HEK293T (cell line): ENCODE results near the gene MICAL2.

Experiments
- CTCF ChIA-PET: fragments of 350-600 bp; formaldehyde crosslinking; extraction: SDS; loops from one replicate; lab custom pipeline; 2021; ENCODE audit warnings: antibody characterized with exemption, inconsistent platforms; lab: Yijun Ruan, JAX
- POLR2A ChIA-PET: fragments of 350-600 bp; formaldehyde crosslinking; extraction: SDS; loops from one replicate; lab custom pipeline; 2020; ENCODE audit warnings: antibody characterized with exemption, inconsistent platforms; lab: Yijun Ruan, JAX
- DNase-seq: peaks from one replicate; pipeline ENCODE4 v3.0.0; 2012; ENCODE audit warnings: mixed read lengths; ENCODE audit errors: extremely low spot score
- ARNT ChIP-seq: fragments of 450-650 bp; IDR thresholded peaks from 2 replicates; pipeline ENCODE4 v1.6.1; 2017; ENCODE audit warnings: mild to moderate bottlenecking
- BHLHE40 ChIP-seq: fragments of 450-650 bp; IDR thresholded peaks from 2 replicates; pipeline ENCODE4 v1.6.1; 2016; ENCODE audit warnings: mild to moderate bottlenecking, moderate library complexity, borderline replicate concordance
- CTBP1 ChIP-seq: fragments of 450-650 bp; IDR thresholded peaks from 2 replicates; pipeline ENCODE4 v1.6.1; 2016; ENCODE audit warnings: borderline replicate concordance
- ELF4 ChIP-seq: fragments of 450-650 bp; IDR thresholded peaks from 2 replicates; pipeline ENCODE4 v1.6.1; 2017; ENCODE audit warnings: antibody characterized with exemption
- FOXA1 ChIP-seq: fragments of 450-650 bp; IDR thresholded peaks from 2 replicates; pipeline ENCODE4 v1.6.1; 2016; ENCODE audit warnings: mild to moderate bottlenecking
- FOXK2 ChIP-seq: fragments of 450-650 bp; IDR thresholded peaks from 2 replicates; pipeline ENCODE4 v1.6.1; 2016; ENCODE audit warnings: mild to moderate bottlenecking
- FOXM1 ChIP-seq: fragments of 450-650 bp; IDR thresholded peaks from 2 replicates; pipeline ENCODE4 v1.6.1; 2017; ENCODE audit warnings: mild to moderate bottlenecking, borderline replicate concordance
- HDGF ChIP-seq: fragments of 450-650 bp; IDR thresholded peaks from 2 replicates; pipeline ENCODE4 v1.6.1; 2017; ENCODE audit warnings: antibody characterized with exemption, borderline replicate concordance
- L3MBTL2 ChIP-seq: fragments of 450-650 bp; conservative IDR thresholded peaks from 2 replicates; pipeline ENCODE4 v1.6.1; 2016; ENCODE audit warnings: mild to moderate bottlenecking
- LEF1 ChIP-seq: fragments of 450-650 bp; IDR thresholded peaks from 2 replicates; pipeline ENCODE4 v1.6.1; 2017; ENCODE audit warnings: mild to moderate bottlenecking, borderline replicate concordance
- NFRKB ChIP-seq: fragments of 450-650 bp; IDR thresholded peaks from 2 replicates; pipeline ENCODE4 v1.6.1; 2016; ENCODE audit warnings: mild to moderate bottlenecking, moderate library complexity
- PKNOX1 ChIP-seq: fragments of 450-650 bp; IDR thresholded peaks from 2 replicates; pipeline ENCODE4 v1.6.1; 2016
- SP1 ChIP-seq: fragments of 450-650 bp; IDR thresholded peaks from 2 replicates; pipeline ENCODE4 v1.6.1; 2017
- SUZ12 ChIP-seq: fragments of 450-650 bp; IDR thresholded peaks from 2 replicates; pipeline ENCODE4 v1.6.1; 2016; ENCODE audit warnings: mild to moderate bottlenecking
- TARDBP ChIP-seq: fragments of 450-650 bp; IDR thresholded peaks from 2 replicates; pipeline ENCODE4 v1.6.1; 2016
- ZNF384 ChIP-seq: fragments of 450-650 bp; IDR thresholded peaks from 2 replicates; pipeline ENCODE4 v1.6.1; 2016

Gene MICAL2

GRCh38 chr11:12261551-12261950, 151.2 kb downstream of the MICAL2 start:
- no peak for TF ChIP-seq HDGF
- TF ChIP-seq FOXA1, result no peak
- TF ChIP-seq ZNF384, result no peak
- no peak for TF ChIP-seq FOXK2
- TF ChIP-seq NFRKB, result no peak
- TF ChIP-seq SP1, result no peak
- no peak for TF ChIP-seq L3MBTL2
- no peak for TF ChIP-seq CTBP1
- TF ChIP-seq BHLHE40, result no peak
- no peak for TF ChIP-seq ARNT
- TF ChIP-seq PKNOX1, result no peak
- no peak for TF ChIP-seq SUZ12
- TF ChIP-seq TARDBP, result no peak
- no peak for TF ChIP-seq FOXM1
- TF ChIP-seq LEF1, result no peak
- no peak for TF ChIP-seq ELF4
- CTCF ChIA-PET, result interaction anchor here (1.8 kb wide), 1 partner anchor 25 kb away, joined by 7 read pairs; no protein-coding TSS in a partner anchor
- DNase-seq, result no peak
- POLR2A ChIA-PET, result interaction anchor here (1.3 kb wide), 1 partner anchor 11 kb away, joined by 3 read pairs; no protein-coding TSS in a partner anchor

GRCh38 chr11:12263141-12263693, 152.8 kb downstream of the MICAL2 start:
- POLR2A ChIA-PET, result no interaction called here
- CTCF ChIA-PET, result interaction anchor here (1.8 kb wide), 1 partner anchor 27 kb away, joined by 7 read pairs; no protein-coding TSS in a partner anchor
- no peak for TF ChIP-seq CTBP1
- TF ChIP-seq ZNF384, result no peak
- TF ChIP-seq ARNT, result no peak
- TF ChIP-seq FOXM1, result no peak
- TF ChIP-seq SUZ12, result no peak
- no peak for TF ChIP-seq SP1
- TF ChIP-seq FOXA1, result no peak
- TF ChIP-seq L3MBTL2, result no peak
- no peak for TF ChIP-seq HDGF
- TF ChIP-seq FOXK2, result no peak
- no peak for TF ChIP-seq NFRKB
- TF ChIP-seq PKNOX1, result no peak
- no peak for DNase-seq

GRCh38 chr11:12264361-12264760, 154.0 kb downstream of the MICAL2 start:
- DNase-seq, result no peak
- TF ChIP-seq NFRKB (no peak), SP1 (no peak), FOXM1 (no peak), PKNOX1 (no peak), HDGF (no peak), LEF1 (no peak), ZNF384 (no peak), FOXA1 (no peak), L3MBTL2 (no peak), ARNT (no peak), ELF4 (no peak)
- POLR2A ChIA-PET, result no interaction called here
- CTCF ChIA-PET, result no interaction called here

GRCh38 chr11:12266132-12266531, 155.7 kb downstream of the MICAL2 start:
- ChIA-PET POLR2A (no interaction called here), CTCF (interaction anchor here (1.0 kb wide), 1 partner anchor 17 kb away, joined by 3 read pairs; no protein-coding TSS in a partner anchor)
- TF ChIP-seq SP1, result no peak
- no peak for TF ChIP-seq FOXK2
- no peak for TF ChIP-seq ELF4
- TF ChIP-seq ARNT, result no peak
- TF ChIP-seq TARDBP, result no peak
- no peak for TF ChIP-seq SUZ12
- TF ChIP-seq FOXA1, result no peak
- TF ChIP-seq L3MBTL2, result no peak
- no peak for TF ChIP-seq CTBP1
- no peak for TF ChIP-seq HDGF
- DNase-seq, result no peak

GRCh38 chr11:12266943-12267342, 156.6 kb downstream of the MICAL2 start:
- ChIA-PET CTCF (interaction anchor here (0.7 to 1.0 kb wide), 2 partner anchors 18 to 33 kb away, joined by 3 read pairs; no protein-coding TSS in a partner anchor), POLR2A (no interaction called here)
- DNase-seq, result no peak
- TF ChIP-seq FOXA1 (no peak), SUZ12 (no peak), ARNT (no peak), SP1 (no peak), ZNF384 (no peak), L3MBTL2 (no peak), HDGF (no peak), FOXK2 (no peak), ELF4 (no peak), TARDBP (no peak), PKNOX1 (no peak), BHLHE40 (no peak), FOXM1 (no peak), NFRKB (no peak), CTBP1 (no peak), LEF1 (no peak)
